HG02885 (cell line): ENCODE results near the gene GRK2.
A peak's percentile ranks its signal among the peaks of the same experiment; 100 is the strongest.
"Not testable (repeated sequence)": the region's sequence is repeated elsewhere in the genome, so short reads cannot be mapped to it uniquely, and the experiment has no call there.

Source experiments
- ATAC-seq: cut with Tn5 transposase; IDR thresholded peaks from one replicate; pipeline ENCODE4 v1.9.1; 2021; ENCODE audit warnings: mild to moderate bottlenecking; ENCODE audit not compliant: unreplicated experiment, poor library complexity

The GRK2 gene

GRCh38 chr11:67310246-67311050 lies 44.2 kb downstream of the GRK2 start:
- ATAC-seq = no peak

GRCh38 chr11:67311051-67311555 lies 44.8 kb downstream of the GRK2 start:
- no peak for ATAC-seq

GRCh38 chr11:67311556-67312082 lies 45.3 kb downstream of the GRK2 start:
- ATAC-seq = no peak

GRCh38 chr11:67312187-67313021 lies 46.1 kb downstream of the GRK2 start:
- no peak for ATAC-seq

- ATAC-seq = no peak
Observed at GRCh38 chr11:67313125-67313890, 47.0 kb downstream of the GRK2 start.

- ATAC-seq = no peak
Observed at GRCh38 chr11:67314218-67314617, 47.9 kb downstream of the GRK2 start.

- no peak for ATAC-seq
Observed at GRCh38 chr11:67315325-67315909, 49.1 kb downstream of the GRK2 start.

GRCh38 chr11:67316882-67317204 lies 50.6 kb downstream of the GRK2 start:
- no peak for ATAC-seq

GRCh38 chr11:67317205-67317887 lies 51.1 kb downstream of the GRK2 start:
- ATAC-seq = peak; percentile 88

GRCh38 chr11:67317888-67318555 lies 51.7 kb downstream of the GRK2 start:
- no peak for ATAC-seq

- ATAC-seq = not testable (repeated sequence)
Observed at GRCh38 chr11:67318876-67319275, 52.6 kb downstream of the GRK2 start.

- no peak for ATAC-seq
Observed at GRCh38 chr11:67320011-67320410, 53.7 kb downstream of the GRK2 start.

- no peak for ATAC-seq
Observed at GRCh38 chr11:67320691-67321090, 54.4 kb downstream of the GRK2 start.

GRCh38 chr11:67321313-67321871 lies 55.1 kb downstream of the GRK2 start:
- ATAC-seq = no peak

GRCh38 chr11:67322049-67322448 lies 55.8 kb downstream of the GRK2 start:
- ATAC-seq = no peak

- no peak for ATAC-seq
Observed at GRCh38 chr11:67323526-67323925, 57.3 kb downstream of the GRK2 start.

- ATAC-seq = no peak
Observed at GRCh38 chr11:67332081-67332691, 65.9 kb downstream of the GRK2 start.
